CD4-positive, alpha-beta T cell treated with Interleukin-15 for 4 hours (primary cell): ENCODE results near the gene TOMM20.

Experiments used
- DNase-seq: peaks from one replicate; pipeline ENCODE4 v3.0.0-alpha.2; 2020; ENCODE audit warnings: low spot score

Gene TOMM20

GRCh38 chr1:235134171-235134570, 5.5 kb upstream of the TOMM20 start:
- no peak for DNase-seq

- no peak for DNase-seq
Observed at GRCh38 chr1:235133086-235133485, 4.4 kb upstream of the TOMM20 start.

DNA sequence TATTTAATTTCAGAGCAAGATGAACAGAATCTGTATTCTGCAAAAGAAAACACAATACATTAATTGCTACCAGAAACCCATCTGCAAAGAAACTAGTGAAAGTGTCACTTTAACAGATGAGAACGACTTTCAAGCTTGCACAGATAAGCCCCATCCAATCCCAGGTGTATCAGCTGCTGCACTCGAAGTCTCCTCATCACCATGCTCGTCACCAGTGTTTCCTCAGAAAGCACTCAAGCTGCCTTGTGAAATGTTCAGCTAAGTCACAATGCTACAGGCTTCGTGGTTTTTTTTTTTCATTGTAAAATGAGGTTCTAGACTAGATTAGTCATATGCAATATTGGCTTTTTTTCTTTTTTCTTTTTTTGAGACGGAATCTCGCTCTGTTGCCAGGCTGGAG, 3.3 kb upstream of the TOMM20 start:
- DNase-seq, result no peak

DNA sequence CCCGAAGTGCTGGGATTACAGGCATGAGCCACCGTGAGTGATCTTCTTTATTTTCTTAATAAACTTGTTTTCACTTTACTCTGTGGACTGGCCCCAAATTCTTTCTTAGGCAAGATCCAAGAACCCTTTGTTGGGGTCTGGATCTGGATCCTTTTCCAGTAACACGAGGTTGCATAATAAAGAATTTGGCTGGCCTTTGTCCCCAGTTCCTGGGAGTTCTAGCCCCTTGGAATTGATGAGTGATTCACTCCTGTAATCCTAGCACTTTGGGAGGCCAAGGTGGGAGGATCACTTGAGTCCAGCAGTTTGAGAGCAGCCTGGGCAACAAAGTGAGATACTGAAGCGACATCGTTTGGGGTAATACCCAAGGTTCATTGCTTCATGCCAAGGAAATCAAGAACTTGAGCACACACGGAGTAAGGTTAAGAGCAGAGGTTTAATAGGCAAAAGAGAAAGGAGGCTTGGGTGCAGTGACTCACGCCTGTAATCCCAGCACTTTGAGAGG, 2.2 kb upstream of the TOMM20 start:
- DNase-seq, result no peak

DNA sequence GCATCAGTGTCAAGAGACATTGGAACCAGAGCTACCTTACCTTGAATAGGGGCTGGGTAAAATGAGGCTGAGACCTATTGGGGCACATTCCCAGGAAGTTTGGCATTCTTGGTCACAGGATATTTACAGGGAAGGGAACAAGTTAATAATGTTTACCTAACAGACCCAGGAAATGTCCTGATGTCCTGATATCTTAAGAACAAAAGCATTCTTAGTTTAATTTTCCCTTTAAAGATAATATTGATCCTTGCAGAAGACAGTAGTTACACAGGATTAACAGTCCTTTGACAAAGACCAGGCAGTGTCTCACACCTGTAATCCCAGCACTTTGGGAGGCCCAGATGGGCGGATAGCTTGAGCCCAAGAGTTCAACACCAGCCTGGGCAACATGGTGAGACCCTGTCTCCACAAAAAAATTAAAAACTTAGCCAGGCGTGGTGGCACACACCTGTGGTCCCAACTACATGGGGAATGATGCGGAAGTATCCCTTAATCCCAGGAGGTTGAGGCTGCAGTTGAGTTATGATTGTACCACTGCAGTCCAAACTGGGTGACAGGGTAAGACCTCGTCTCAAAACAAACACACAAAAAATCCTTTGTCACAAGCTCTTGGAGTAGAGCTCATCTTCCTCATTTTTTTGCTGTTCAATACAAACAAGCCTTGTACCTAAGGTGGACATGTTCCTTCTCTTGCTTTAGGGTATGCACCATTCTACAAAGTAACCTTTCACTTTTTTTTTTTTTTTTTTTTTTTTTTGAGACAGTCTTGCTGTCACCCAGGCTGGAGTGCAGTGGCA, 1.3 kb upstream of the TOMM20 start:
- DNase-seq, result no peak

DNA sequence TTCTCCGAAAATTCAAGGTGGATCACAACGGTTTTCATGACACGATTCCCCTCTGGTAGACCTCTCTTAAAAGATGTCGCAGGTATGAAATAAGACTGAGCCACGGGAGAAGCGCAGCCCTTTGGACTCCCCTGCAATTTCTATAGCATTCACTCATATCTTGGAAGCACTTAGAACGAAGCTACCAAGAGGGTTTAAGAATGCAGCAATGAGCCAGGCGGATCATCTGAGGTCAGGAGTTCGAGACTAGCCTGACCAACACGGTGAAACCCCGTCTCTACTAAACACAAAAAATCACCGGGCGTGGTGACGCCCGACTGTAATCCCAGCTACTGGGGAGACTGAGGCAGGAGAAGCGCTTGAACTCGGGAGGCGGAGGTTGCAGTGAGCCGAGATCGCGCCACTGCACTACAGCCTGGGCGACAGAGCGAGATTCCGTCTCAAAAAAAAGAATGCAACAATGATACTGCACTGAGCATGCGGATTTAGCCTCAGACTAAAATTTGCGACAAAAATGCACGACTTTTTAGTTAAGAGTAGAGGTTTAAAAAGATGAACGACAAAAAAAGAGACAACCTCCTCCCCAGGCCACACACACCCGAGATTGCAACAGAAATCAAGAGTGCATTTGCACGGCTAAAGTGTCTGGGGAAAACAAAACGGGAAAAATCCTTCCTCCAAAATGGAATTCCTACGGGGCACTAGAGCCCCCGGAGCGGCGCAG, 743 bp downstream of the TOMM20 start:
- peak; percentile 17 for DNase-seq

- no peak for DNase-seq
Observed at GRCh38 chr1:235127203-235127602, 1.4 kb downstream of the TOMM20 start.

DNA sequence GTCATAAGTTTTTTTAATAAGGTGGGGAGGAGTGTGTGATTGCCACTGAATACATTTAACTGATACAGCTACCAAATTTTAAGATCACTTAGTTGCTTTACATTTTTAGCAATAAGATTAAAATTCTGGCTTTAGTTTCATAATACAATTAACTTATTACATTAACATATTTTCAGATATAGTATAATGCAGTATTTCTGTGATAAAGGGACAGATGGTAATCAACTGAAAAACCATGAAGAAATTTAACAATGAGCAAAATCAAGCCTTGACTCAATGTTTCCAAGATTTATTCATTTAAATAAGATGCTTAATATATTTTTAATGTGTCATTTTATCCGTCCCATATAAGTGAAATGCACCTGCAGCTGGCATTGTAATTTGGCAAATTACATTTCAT, 4.0 kb downstream of the TOMM20 start:
- DNase-seq, result no peak

- DNase-seq, result no peak
Observed at GRCh38 chr1:235124111-235124510, 4.5 kb downstream of the TOMM20 start.

DNA sequence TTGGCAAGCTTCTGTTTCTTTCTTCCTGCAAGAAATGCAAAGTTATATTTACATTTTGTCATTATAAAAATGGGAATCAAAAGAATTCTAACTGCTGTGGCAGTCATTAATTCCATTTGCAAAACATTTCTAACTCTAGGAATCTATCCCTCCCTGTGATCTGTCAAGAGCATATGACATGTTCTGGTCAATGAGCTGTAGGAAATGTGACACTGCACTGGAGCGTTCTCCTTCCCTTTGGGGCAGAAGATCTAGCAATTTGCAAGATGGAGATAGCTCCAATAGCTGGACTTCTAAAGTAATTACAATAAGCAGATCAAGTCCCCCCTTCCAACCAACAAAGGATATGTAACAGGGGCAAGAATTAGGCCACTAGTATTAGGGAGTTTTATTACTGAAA, 6.3 kb downstream of the TOMM20 start:
- no peak for DNase-seq

GRCh38 chr1:235113183-235113917, 15.3 kb downstream of the TOMM20 start:
- no peak for DNase-seq

- no peak for DNase-seq
Observed at GRCh38 chr1:235112297-235113182, 16.1 kb downstream of the TOMM20 start.

GRCh38 chr1:235111107-235111506, 17.5 kb downstream of the TOMM20 start:
- no peak for DNase-seq

DNA sequence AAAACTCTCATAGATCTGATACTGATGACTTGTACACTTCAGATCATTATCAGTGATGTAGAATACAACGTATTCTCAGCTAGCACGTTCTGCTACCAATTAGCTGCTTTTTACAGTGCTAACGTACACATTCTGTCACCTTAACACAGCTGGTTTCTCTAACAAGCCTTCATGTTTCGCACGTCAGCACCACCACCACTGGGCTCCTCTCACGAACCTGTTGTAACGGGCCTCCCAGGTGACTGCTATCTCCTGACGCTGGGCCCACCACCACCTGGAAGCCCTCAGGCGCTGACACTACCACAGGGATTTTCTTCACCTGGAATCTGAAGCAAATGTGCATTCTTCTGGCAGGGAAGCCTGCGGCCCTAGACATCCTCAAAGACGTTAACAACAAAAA, 19.8 kb downstream of the TOMM20 start:
- no peak for DNase-seq

DNA sequence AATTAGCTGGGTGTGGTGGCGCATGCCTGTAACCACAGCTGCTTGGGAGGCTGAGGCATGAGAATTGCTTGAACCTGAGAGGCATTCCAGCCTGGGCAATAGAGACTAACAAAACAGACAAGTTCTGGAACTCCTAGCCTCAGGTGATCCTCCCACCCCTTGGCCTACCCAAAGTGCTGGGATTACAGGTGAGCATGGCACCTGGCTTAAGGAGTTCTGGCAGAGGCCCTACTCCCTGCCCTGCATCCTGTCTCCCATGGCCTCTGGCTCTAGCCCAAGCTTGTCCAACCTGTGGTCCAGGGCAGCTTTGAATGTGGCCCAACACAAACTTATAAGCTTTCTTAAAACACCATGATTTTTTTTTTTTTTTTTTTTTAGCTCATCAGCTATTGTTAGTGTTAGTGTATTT, 20.4 kb downstream of the TOMM20 start:
- DNase-seq, result no peak

DNA sequence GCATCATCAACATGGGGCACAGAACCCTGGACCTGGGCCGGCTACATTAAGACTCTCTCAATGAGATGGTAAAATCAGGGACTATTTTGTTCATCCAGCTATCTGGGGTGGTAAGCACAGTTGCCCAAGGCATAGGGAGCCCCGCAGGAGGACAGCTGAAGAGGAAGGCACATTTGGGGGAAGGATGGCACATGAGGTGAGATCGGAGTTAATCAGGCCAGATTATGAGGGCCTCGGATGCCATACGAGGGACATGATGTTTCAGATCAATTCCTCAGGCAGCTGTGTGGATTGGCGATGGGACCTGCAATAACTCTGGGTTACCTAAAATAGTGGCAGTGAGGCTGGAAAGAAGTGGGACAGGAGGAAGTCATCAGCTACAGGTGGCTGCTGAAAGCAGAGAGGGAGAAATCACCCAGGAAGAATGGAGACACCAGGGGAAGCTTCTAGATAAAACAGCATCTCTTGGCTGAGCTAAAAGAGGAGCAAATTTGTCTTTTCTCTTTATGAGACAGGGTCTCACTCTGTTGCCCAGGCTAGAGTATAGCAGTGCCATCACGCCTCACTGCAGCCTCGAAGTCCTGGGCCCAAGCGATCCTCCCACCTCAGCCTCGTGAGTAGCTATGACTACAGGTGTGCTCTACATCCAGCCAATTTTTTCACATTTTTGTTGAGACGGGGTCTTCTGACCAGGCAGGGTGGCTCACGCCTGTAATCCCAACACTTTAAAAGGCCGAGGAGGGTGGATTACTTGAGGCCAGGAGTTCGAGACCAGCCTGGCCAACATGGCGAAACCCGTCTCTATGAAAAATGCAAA, 21.1 kb downstream of the TOMM20 start:
- DNase-seq, result no peak

DNA sequence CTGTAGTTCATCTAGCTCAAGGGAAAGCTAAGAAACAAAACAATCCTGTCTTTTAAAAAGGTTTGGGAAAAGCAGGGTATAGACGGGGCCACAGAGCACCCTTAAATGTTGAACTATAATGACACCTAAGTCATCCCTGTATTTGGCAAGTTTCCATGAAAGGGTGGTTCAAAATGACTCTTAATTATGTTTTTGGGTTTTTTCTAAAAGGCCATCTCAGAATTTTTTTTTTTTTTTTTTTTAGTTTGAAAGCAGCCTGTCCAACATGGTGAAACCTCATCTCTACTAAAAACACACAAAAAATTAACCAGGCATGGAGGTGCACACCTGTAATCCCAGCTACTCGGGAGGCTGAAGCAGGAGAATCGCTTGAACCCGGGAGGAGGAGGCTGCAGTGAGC, 22.2 kb downstream of the TOMM20 start:
- no peak for DNase-seq

DNA sequence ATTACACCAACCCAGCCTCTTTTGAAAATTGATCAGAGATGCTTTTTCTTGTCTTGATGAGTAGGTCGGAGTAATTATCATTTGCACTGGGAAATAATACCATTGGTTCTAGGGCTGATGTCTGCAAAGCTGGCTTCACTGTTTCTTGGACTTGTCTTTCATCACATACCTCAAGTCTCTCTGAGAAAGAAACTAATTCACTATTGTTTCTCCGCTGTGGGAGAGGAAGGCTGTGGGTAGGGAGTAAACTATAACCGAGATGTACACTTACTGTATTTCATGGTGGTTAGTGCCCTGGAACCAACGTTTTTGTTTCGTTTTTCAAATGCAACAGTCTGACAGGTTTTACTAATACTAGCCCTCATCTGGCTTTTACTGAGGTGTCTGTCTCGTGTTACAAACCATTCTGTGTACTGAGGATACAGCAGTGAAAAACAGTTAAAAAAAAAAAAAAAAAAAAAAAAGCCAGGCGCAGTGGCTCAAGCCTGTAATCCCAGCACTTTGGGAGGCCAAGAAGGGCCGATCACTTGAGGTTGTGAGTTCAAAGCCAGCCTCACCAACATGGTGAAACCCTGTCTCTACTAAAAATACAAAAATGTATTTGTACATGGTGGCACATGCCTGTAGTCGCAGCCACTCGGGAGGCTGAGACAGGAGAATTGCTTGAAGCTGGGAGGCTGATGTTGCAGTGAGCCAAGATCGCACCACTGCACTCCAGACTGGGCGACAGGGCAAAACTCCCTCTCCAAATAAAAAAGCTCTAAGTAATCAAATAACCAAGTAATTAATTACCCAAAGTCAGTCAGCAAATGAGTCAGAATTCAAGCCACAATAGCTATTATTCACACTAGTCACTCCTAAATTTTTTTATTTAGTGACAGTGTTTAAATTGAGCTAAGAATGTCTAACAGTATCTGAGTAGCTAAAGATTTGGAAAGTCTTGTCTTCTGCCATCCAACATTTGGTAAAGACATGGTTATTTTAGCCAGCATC, 23.3 kb downstream of the TOMM20 start:
- DNase-seq, result peak; percentile 30

DNA sequence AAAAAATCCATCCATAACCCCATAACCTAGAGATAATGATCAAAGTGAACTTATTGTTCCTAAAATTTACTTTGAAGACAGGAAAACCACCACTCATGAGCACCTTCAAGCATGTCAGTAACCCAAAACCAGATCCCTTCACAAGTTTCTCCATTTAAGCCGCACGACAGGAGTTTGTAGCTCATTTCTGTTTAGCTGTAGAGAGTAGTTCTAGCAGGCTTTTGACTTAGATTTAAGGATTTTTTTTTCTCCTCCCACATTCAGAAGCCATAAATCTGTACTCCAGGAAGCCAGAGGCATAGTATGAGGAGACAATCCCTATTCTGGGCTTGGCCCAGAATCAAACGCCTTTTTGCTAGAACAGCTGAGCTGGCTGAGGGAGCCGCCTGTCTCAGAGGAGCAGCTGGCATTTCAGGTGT, 25.6 kb downstream of the TOMM20 start:
- DNase-seq, result peak; percentile 23

- no peak for DNase-seq
Observed at GRCh38 chr1:235102259-235102582, 26.4 kb downstream of the TOMM20 start.
